HTERT RPE-1 (cell line): ENCODE data around the gene PLA2G4B.

Source experiments
- in situ Hi-C: fragments of 300-500 bp; cut with MboI; formaldehyde crosslinking; loops from 4 replicates; pipeline ENCODE4 v1.14.3; 2020; ENCODE audit warnings: low sequenced_read_pairs

The PLA2G4B gene

DNA sequence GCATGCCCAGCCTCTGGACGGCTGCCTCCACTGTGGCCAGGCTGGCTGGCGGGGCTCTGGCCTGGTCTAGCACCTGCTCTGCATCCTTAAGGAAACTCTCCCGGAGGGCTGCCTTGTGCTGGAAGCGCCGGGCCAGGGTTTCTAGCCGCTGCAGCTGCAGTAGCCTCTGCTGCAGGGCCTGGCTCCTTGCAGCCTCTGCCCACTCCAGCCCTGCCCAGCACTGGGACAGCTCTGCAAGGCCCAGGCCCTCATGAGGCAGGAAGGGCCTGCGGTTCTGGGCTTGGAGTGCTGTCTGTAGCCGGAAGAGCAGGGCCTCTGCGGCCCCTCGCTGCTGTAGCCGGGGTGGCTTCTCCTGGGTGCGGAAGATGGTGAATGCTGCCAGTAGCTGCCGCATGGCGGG lies 47.2 kb downstream of the PLA2G4B start:
- in situ Hi-C loops: no loop called here

DNA sequence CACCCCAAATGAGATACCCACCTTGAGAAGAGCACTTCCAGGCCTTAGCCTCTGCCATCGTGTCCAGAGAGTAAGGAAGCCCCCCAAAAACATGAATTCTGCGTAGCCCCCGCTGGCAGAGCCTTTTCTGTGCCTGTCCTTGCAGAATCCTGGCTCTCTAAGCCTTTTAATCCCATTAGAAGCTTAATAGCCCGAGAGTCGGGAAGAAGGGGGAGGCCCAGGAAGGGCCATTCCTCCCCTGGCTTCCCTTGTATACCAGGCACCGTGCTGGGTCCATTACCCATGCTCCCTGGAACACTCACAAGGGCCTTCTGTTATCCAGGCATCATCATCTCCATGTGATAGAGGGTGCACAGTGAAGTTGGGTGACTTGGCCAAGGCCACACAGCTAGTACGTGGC lies 48.1 kb downstream of the PLA2G4B start:
- in situ Hi-C loops: no loop called here

DNA sequence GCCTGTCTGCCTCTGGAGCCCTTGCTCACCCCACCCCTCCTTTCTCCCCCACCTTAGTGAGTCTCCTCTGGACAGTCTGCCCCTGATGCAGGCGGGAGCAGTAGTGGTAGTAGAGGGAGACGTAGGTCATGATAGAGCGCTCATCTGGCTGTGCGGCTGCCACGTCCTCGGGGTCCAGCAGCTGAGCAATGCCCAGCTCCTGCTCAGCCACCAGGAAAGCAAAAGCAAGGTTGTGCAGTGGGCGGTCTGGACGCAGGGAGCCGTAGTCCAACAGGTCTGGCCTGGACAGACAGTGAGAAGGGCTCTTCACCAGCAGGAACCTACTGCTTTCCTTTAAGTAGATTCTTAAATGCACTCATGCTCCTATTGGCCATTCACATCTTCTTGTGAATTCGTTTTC lies 48.5 kb downstream of the PLA2G4B start:
- in situ Hi-C loops: no loop called here

DNA sequence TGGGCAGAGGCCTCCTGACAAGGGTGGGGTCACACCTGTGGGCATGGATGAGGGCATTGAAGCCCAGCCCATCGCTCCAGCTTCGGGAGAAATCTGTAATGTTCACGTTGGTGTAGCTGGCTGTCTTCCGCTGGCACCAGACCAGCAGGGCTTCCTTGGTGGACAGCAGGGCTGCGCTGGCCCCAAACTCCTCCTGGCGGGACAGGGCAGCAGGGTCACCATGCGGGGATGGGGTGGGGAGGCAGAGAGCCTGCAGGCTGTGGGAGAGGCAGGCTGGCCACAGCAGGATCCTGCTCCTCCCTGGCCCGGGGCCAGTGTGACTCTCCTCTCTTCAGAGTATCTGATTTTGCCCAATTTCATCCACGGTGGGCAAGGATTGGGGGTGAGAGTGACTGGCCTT lies 49.2 kb downstream of the PLA2G4B start:
- in situ Hi-C loops: no loop called here

DNA sequence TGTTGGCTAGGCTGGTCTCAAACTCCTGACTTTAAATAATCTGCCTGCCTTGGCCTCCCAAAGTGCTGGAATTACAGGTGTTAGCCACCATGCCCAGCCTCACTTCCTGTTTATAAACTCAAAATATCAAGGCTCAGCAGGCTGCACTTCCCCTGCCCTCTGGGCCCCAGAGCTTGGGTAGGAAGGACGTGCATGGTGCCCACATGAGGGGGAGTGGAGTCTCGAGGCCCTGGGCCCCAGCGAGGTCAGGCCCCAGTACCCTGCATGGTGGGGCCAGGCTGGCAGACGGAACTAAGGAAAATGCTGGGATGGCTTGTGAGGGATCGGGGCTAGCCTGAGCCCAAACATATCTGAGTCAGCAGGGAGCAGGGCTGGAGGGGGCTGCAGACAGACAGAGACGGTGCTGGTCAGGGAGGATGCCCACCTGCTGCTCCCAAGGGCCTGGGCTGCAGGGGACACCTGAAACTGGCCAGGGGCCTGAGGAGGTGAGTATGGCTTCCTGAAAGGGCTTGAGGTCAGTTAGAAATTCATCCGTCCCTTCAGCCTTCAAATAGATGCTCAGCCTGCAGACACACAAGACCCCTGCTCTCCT lies 50.1 kb downstream of the PLA2G4B start:
- in situ Hi-C loops: no loop called here

DNA sequence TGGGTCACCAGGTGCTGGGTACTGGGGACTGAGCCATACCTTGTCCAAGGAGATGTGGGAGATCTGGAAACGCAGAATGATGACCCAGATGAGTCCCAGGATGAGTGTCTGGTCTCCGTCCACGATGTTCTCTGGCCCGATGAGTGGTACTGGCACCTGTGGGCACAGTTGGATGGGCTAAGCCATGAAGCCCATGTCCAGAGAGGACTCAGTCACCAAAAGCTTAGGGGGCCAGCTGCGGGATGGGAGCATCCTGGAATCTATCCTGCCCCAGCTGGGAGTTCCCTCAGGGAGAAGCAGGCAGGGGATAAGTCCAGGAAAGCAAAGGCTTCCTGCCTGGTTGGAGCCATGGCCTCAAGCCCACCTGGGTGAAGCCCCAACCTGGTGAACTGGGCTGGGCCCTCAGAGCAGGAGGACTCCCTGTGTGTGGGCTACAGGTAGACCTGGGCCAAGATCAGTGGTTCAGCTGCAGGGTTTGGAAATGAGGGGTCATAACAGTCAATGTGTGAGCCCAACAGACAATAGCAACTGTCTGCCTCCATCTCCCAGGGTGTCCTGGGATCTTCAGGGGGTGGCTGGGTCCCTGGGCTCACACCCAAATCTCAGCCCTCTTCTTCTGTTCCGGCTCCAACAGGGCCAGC lies 51.5 kb downstream of the PLA2G4B start:
- in situ Hi-C loops: no loop called here

DNA sequence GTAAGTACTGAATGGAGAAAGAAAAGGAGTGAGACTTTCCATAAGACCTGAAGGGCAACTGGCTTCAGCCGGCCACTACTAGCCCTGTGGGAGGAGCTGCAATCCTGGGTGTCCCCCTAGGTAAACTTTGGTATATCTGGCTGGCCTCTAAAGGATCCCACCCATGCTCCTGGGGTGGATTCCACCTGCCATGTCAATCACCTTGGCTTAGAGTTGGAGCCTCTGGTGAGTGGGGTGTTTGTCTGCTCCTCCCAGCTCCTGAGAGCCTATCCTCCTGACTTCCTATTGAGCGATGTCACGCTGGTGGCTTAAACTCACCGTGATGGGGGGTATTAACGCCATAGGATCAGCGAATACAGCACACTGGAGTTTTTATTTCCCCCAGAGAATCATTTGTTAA lies 52.6 kb downstream of the PLA2G4B start:
- in situ Hi-C loops: no loop called here

DNA sequence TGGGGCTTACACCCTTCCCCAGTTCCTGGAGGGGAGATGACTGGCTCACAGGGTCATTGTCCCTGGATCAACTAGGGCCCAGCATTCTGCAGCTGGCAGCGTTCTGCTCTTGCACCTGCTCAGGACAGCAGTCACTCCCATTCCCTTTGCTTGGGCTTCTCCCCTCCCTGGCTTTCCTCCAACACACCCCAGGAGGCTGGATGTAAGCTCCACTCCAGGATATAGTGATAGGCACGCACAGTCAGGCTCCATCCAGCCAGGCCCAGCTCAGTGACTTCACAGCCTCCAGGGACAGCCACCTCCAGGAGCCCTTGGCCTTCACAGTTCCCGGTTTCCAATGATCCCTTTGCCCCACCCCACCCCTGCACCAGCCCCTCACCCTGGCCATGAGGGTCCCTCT lies 53.3 kb downstream of the PLA2G4B start:
- in situ Hi-C loops: no loop called here

DNA sequence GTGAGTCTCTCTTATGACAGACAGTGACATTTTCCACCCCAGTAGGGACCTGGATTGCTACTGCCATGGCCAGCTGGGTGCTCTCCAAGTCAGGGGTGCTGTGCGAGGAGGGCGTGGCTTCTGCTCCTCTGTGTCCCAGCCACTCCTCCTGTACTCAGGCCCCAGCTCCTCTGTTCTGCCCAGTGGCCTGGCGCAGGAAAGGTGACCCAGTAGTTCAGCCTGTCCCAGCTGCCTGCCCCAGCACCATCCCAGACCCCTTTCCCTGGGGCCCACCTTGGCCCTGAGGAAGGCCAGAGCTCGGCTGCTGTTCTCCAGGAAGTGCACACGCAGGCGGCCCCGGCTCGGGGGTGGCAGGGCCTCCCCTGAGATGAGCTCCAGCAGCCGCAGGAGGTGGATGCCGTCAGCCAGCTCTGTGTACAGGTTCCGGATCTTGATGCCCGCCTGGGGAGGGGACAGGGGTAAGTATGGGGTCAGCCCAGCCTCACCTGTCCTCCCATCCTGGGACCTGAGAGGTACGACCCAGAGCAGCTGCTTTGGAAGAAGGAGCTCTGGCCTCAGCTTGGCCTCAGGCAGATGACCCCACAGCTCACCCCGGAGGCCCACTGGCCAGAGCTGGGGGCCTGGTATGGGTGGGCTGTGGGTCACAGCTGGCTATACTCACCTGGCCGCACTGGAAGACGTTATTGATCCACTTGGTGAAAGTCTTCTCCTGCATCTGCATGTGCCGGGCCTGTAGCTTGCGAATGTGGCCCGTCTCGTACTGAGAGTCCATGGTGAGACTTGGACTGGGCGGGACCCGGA lies 54.2 kb downstream of the PLA2G4B start:
- in situ Hi-C loops: no loop called here

DNA sequence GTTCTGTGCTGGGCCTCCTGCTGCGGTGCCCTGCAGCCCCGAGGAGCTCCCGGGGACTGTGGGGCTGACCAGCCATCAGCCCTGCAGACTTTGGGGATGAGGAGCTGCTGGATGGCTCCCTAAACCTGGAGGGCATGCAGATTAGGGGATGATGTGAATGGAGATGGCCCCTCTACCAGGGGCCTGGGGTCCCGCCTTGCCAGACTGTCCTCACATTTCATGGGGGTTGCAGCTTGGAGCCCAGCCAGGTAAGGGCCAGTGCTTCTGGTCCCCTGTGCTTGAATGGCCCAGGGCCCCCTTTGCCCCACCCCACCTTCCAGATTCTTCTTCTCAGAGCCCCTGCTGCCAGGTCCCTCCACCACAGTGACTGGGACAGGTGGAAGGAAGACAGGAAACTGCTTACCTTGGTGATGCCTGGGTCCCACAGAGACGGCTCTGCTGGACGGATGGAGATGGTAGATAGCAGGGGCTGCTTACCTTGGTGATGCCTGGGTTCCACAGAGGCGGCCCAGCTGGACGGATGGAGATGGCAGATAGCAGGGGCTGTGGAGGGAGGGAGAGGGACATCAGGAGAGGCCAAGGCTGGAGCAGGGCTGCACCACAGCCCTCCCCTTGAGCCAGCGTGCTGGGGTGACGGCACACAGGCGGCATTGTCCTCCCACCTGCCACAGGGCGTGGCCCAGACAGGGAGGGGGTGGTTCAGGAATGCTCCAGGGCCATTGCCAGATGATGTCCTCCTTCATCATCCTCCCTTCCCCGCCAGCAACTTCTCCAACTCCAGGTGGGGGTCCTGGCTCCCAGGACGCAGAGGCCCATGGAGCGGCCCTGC lies 55.0 kb downstream of the PLA2G4B start, which contains the start of gene SPTBN5:
SPTBN5 (minus strand) TSS at position 632 of the 829 bp plus-strand sequence; CDS start at position 76, 556 bp downstream.
- in situ Hi-C loops: no loop called here

DNA sequence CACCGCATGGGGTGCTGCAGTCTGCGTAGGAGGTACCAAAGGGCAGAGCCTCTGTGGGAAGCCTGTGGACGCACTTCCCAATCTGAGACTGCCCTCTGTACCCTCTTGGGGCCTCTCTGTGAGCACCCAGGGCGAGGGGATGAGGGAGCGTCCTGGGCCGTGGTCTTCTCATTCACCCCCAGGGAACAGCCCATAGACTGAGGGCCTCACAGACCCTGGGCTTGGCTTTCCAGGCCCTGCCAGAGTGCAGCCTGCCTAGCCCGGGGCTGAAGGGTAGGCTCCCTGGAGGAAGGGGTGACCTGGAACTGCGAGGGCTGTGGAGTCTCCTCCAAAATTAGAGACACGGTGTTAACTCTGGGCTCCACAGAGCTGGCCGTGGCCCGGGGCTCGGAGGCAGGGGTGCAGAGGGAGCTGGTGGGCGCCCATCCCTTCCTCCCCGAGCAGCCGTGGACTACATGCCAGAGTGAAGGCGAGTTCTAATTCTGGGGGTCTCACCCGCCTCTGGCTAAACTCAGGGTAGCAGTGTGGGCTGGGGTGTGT lies 55.7 kb downstream of the PLA2G4B start:
- in situ Hi-C loops: no loop called here

DNA sequence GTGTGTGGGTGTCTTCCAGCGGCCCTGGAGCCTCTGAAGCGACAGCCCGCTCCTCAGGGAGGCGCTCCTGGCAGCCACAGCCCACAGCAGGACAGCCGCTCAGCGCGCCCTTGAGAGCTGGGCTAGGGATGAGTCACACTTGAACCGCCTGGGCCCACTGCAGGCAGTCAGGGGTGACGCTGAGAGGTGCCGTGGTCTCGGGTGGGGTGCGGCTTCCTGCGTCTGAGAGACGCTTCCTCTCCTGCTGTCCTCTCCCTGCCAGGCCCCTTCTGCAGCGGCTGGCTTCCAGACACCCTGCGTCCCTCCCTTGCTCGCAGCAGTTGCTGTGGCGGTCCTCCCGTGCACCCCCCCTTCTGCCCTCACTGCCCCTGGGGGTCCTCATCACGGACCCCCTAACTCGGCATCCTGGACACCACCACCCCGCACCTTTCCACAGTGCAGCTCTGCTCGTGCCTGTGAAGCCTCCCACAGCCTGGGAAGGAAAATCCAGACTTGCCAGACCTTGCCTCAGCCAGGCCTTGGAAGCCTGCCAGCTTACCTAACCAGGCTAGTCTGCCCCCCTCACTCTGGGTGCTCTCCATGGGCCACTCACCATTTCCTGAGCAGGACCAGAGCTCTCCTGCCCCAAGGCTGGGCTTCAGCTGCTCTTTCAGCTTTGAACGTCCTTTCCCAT lies 56.3 kb downstream of the PLA2G4B start:
- in situ Hi-C loops: no loop called here

DNA sequence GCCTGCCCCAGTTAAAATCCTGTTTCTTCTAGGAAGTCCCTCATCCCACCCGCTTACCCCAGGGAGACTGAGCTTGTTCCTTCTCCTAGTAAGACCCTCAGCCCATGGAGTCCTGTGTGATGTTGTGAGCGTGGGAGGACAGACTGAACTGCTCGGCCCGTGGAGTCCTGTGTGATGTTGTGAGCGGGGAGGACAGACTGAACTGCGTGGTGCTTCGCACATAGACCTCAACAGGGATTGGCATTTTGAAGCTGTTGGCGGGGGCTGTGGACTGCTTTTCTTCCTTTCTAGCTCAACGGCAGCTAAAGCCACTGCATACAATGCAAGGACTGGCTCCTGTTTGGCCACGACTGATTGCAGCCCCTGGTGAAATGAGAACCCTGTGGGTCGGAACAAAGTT lies 56.8 kb downstream of the PLA2G4B start:
- in situ Hi-C loops: no loop called here

DNA sequence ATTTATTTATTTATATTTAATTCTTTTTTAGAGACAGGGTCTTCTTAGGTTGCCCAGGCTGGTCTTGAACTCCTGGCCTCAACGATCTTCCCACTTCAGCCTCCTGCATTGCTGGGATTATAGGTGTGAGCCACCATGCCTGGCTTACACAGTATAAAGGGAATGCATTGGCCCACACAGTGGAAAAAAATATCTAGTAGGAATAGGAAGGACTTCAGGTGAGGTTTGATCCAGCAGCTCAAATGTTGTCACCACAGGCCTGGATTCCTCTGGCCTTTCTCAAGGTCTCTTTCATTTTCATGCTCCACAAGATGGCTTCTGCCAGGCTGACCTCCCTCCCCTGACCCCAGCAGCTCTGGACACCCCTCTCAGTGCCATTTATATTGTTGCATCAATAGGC lies 57.3 kb downstream of the PLA2G4B start:
- in situ Hi-C loops: no loop called here

DNA sequence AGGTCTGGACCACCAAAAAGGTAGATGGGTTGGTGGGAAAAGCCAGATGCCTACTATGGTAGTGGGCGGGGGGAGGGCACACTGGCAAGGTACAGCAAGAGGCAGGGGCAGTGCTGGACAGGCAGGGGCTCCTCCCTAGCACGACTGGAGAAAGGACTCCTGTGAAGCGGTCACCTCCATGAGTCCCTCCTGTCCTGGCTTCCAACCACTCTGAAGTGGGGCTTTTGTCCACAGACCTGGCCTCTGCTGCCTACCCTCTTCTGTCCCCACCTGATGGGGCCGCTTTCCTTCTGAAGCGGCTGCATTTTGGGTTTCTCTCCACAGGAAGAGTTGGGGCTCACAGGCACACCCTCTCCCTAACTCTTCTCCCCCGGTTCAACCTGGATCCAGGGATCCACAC lies 57.9 kb downstream of the PLA2G4B start:
- in situ Hi-C loops: no loop called here

DNA sequence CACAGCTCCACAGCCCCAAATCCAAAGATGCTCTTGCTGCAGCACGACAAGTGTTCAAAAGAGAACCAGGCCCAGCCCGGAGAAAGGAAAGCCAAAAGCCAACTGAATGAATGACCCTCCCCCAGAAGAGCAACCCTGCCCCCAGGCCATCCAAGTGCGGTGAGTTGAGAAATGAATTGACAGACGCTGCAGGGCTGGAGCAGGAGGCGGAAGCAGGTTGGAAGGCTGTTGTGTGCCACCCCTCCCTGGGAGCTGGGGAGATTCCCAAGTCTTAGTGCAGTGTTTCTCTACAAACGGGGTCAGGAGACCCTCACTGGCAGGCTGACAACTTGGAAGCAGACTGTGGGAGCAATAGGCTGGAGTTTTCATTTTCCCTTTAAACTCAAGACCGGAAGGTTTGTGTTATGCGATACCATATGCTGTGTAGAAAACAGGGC lies 58.7 kb downstream of the PLA2G4B start:
- in situ Hi-C loops: no loop called here
